ENCODE measurements around the gene FBLN5.

DNA sequence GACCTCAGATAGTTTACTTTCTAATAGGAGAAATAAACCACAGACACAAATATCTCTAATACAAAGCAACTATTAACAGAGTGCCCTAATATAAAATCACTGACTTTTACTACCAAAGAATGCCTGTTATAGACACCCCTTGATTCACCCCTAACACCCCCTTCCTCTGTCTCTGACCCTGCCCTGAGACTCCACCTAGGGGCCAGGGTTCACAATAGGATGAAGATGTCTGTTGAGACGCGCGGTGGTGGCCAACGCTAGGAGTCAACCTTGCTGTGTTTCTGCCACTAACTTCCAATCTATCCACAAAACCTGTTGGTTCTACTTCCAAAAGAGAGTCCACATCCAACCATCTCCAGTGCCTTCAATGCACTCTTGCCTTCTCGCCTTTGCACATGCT lies 69.2 kb downstream of the FBLN5 start:
- TF ChIP-seq, protein P1, sequence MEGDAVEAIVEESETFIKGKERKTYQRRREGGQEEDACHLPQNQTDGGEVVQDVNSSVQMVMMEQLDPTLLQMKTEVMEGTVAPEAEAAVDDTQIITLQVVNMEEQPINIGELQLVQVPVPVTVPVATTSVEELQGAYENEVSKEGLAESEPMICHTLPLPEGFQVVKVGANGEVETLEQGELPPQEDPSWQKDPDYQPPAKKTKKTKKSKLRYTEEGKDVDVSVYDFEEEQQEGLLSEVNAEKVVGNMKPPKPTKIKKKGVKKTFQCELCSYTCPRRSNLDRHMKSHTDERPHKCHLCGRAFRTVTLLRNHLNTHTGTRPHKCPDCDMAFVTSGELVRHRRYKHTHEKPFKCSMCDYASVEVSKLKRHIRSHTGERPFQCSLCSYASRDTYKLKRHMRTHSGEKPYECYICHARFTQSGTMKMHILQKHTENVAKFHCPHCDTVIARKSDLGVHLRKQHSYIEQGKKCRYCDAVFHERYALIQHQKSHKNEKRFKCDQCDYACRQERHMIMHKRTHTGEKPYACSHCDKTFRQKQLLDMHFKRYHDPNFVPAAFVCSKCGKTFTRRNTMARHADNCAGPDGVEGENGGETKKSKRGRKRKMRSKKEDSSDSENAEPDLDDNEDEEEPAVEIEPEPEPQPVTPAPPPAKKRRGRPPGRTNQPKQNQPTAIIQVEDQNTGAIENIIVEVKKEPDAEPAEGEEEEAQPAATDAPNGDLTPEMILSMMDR (IDR thresholded peaks at IDR 0.05; ENCODE audit: low read depth, low read length, missing input control), result no peak
- TF ChIP-seq, protein P2, sequence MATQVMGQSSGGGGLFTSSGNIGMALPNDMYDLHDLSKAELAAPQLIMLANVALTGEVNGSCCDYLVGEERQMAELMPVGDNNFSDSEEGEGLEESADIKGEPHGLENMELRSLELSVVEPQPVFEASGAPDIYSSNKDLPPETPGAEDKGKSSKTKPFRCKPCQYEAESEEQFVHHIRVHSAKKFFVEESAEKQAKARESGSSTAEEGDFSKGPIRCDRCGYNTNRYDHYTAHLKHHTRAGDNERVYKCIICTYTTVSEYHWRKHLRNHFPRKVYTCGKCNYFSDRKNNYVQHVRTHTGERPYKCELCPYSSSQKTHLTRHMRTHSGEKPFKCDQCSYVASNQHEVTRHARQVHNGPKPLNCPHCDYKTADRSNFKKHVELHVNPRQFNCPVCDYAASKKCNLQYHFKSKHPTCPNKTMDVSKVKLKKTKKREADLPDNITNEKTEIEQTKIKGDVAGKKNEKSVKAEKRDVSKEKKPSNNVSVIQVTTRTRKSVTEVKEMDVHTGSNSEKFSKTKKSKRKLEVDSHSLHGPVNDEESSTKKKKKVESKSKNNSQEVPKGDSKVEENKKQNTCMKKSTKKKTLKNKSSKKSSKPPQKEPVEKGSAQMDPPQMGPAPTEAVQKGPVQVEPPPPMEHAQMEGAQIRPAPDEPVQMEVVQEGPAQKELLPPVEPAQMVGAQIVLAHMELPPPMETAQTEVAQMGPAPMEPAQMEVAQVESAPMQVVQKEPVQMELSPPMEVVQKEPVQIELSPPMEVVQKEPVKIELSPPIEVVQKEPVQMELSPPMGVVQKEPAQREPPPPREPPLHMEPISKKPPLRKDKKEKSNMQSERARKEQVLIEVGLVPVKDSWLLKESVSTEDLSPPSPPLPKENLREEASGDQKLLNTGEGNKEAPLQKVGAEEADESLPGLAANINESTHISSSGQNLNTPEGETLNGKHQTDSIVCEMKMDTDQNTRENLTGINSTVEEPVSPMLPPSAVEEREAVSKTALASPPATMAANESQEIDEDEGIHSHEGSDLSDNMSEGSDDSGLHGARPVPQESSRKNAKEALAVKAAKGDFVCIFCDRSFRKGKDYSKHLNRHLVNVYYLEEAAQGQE (IDR thresholded peaks at IDR 0.05), result no peak
- no peak for TF ChIP-seq TAF1 (conservative IDR thresholded peaks at IDR 0.05)
- TF ChIP-seq, protein P3, sequence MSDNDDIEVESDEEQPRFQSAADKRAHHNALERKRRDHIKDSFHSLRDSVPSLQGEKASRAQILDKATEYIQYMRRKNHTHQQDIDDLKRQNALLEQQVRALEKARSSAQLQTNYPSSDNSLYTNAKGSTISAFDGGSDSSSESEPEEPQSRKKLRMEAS (IDR thresholded peaks at IDR 0.05), result no peak
- no peak for TF ChIP-seq GABPA (IDR thresholded peaks at IDR 0.05 in 1 of 2, conservative IDR thresholded peaks at IDR 0.05 in 1 of 2)
- TF ChIP-seq HNF4A (conservative IDR thresholded peaks at IDR 0.05), result no peak
- TF ChIP-seq SP1 (IDR thresholded peaks at IDR 0.05), result no peak
- no peak for TF ChIP-seq YY1 (IDR thresholded peaks at IDR 0.05)
- TF ChIP-seq RXRA (IDR thresholded peaks at IDR 0.05), result no peak
- TF ChIP-seq JUND (IDR thresholded peaks at IDR 0.05), result no peak
- no peak for TF ChIP-seq HNF4G (IDR thresholded peaks at IDR 0.05)
- TF ChIP-seq RAD21 (IDR thresholded peaks at IDR 0.05), result no peak

Measured in liver (tissue), 3 donors.